Cortex of kidney (tissue), 1 donor: ENCODE measurements around the gene XRN2.

Experiments used
- DNase-seq: peaks from one replicate; lab custom pipeline; 2025; lab: John Stamatoyannopoulos, UW

Gene XRN2

GRCh38 chr20:21301940-21302663 is 1.0 kb upstream of the XRN2 start:
- DNase-seq: no peak

GRCh38 chr20:21302664-21303060 is 469 bp upstream of the XRN2 start:
- DNase-seq: no peak

- no peak for DNase-seq
Observed at GRCh38 chr20:21303872-21304586, 898 bp downstream of the XRN2 start.

- DNase-seq: no peak
Observed at GRCh38 chr20:21308340-21308739, 5.2 kb downstream of the XRN2 start.

- DNase-seq: no peak
Observed at GRCh38 chr20:21309678-21310467, 6.7 kb downstream of the XRN2 start.

GRCh38 chr20:21312813-21313474 is 9.8 kb downstream of the XRN2 start:
- DNase-seq: no peak

- no peak for DNase-seq
Observed at GRCh38 chr20:21315138-21315537, 12.0 kb downstream of the XRN2 start.

- no peak for DNase-seq
Observed at GRCh38 chr20:21322083-21322710, 19.1 kb downstream of the XRN2 start.

- DNase-seq: no peak
Observed at GRCh38 chr20:21322921-21323331, 19.8 kb downstream of the XRN2 start.

GRCh38 chr20:21323640-21324039 is 20.5 kb downstream of the XRN2 start:
- no peak for DNase-seq

- DNase-seq: no peak
Observed at GRCh38 chr20:21324126-21324525, 21.0 kb downstream of the XRN2 start.

- DNase-seq: no peak
Observed at GRCh38 chr20:21325296-21325695, 22.2 kb downstream of the XRN2 start.

GRCh38 chr20:21326700-21327099 is 23.6 kb downstream of the XRN2 start:
- no peak for DNase-seq

GRCh38 chr20:21336455-21337151 is 33.5 kb downstream of the XRN2 start:
- DNase-seq: no peak

GRCh38 chr20:21338291-21338690 is 35.2 kb downstream of the XRN2 start:
- no peak for DNase-seq

GRCh38 chr20:21339499-21339898 is 36.4 kb downstream of the XRN2 start:
- no peak for DNase-seq

- no peak for DNase-seq
Observed at GRCh38 chr20:21340991-21341697, 38.0 kb downstream of the XRN2 start.

- DNase-seq: no peak
Observed at GRCh38 chr20:21342656-21343345, 39.7 kb downstream of the XRN2 start.

- DNase-seq: no peak
Observed at GRCh38 chr20:21344206-21344900, 41.2 kb downstream of the XRN2 start.
